ENCODE results near the gene LTBR. TPM values are rescaled to one million over a fixed set of nuclear protein-coding genes. Genes with fewer than 3 reads are reported as not detected.

LTBR gene
- 100 to 1,000 TPM; 186 to 264 TPM for total RNA-seq

GRCh38 chr12:6383572-6384498 is at the start of gene LTBR:
TSS of gene LTBR (plus strand) at chr12:6384162. CDS start at chr12:6384359, 197 bp downstream.
- no peaks in the 10 kb centered on the region for H3K27me3 ChIP-seq (replicated peaks; ENCODE audit: insufficient read depth)
- peak within 1 kb of the TSS; percentile 66 to 81 for H3K4me3 ChIP-seq
- peak; percentile 89 for TF ChIP-seq POLR2A (IDR thresholded peaks at IDR 0.05)
- TF ChIP-seq CTCF (IDR thresholded peaks at IDR 0.05), result peak in 3 of 4 experiments; percentile 7 to 34 (median 32)
- peak; percentile 95 for TF ChIP-seq POLR2AphosphoS5 (IDR thresholded peaks at IDR 0.05)
- intact Hi-C loops (cut with DNase I), result loop anchor here (2.0 kb wide), 2 partner anchors 47 to 69 kb away; partner anchors contain the start of gene TAPBPL
- H3K36me3 ChIP-seq, result no peaks in the 10 kb centered on the region
- DNase-seq (ENCODE audit: low spot score), result peak; percentile 96
- WGBS, result 4% methylated on average over 48 of the region's 62 CpGs
- peak within 1 kb of the TSS; percentile 96 for H3K27ac ChIP-seq
- no peaks in the 10 kb centered on the region for H3K9me3 ChIP-seq
- H3K4me1 ChIP-seq (replicated peaks), result peaks cover 28% of the 10 kb centered on the region

GRCh38 chr12:6334359-6334758 is 49.6 kb upstream of the LTBR start:
- Histone ChIP-seq H3K27ac (peak overlapping the region; percentile 94 to 97), H3K36me3 (peaks cover 19 to 38% of the 10 kb centered on the region in 2 donors), H3K9me3 (no peaks in the 10 kb centered on the region), H3K4me1 (replicated peaks) (peaks cover 40% of the 10 kb centered on the region), H3K4me3 (no peak overlapping the region), H3K27me3 (replicated peaks; ENCODE audit: insufficient read depth) (no peaks in the 10 kb centered on the region)
- intact Hi-C loops (cut with DNase I), result no loop called here
- 68% methylated on average over 5 of the region's 5 CpGs for WGBS
- TF ChIP-seq CTCF (IDR thresholded peaks at IDR 0.05), result no peak
- no peak for TF ChIP-seq POLR2AphosphoS5 (IDR thresholded peaks at IDR 0.05)
- TF ChIP-seq POLR2A (IDR thresholded peaks at IDR 0.05), result no peak
- DNase-seq (ENCODE audit: low spot score), result no peak

- peaks cover 40% of the 10 kb centered on the region for H3K4me1 ChIP-seq (replicated peaks)
- DNase-seq (ENCODE audit: low spot score), result no peak
- H3K27me3 ChIP-seq (replicated peaks; ENCODE audit: insufficient read depth), result no peaks in the 10 kb centered on the region
- H3K9me3 ChIP-seq, result no peaks in the 10 kb centered on the region
- peak overlapping the region; percentile 94 to 97 for H3K27ac ChIP-seq
- TF ChIP-seq POLR2AphosphoS5 (IDR thresholded peaks at IDR 0.05) (peak; percentile 39), POLR2A (IDR thresholded peaks at IDR 0.05) (no peak)
- intact Hi-C loops (cut with DNase I), result no loop called here
- peaks cover 16 to 31% of the 10 kb centered on the region in 2 donors for H3K36me3 ChIP-seq
- WGBS, result 18% methylated on average over 13 of the region's 13 CpGs
- H3K4me3 ChIP-seq, result peak overlapping the region in 1 of 2 donors; percentile 30
Measured at GRCh38 chr12:6334940-6335450, 49.0 kb upstream of the LTBR start.

- intact Hi-C loops (cut with DNase I), result loop anchor here (2.0 kb wide), 1 partner anchor 49 kb away; the partner anchor contains the start of gene LTBR
- Histone ChIP-seq H3K4me3 (peak overlapping the region; percentile 22 to 30), H3K4me1 (replicated peaks) (peaks cover 40% of the 10 kb centered on the region), H3K27ac (peak overlapping the region; percentile 94 to 97), H3K36me3 (peaks cover 16 to 26% of the 10 kb centered on the region in 2 donors), H3K27me3 (replicated peaks; ENCODE audit: insufficient read depth) (no peaks in the 10 kb centered on the region), H3K9me3 (no peaks in the 10 kb centered on the region)
- DNase-seq (ENCODE audit: low spot score), result peak; percentile 71
- WGBS, result 1% methylated on average over 11 of the region's 11 CpGs
- TF ChIP-seq POLR2AphosphoS5 (IDR thresholded peaks at IDR 0.05) (no peak), POLR2A (IDR thresholded peaks at IDR 0.05) (no peak), CTCF (IDR thresholded peaks at IDR 0.05) (peak; percentile 28 to 66 (median 50))
Measured at GRCh38 chr12:6335451-6336078, 48.4 kb upstream of the LTBR start.

Measured in prostate gland (tissue), 2 donors.